Measurements from ENCODE around the gene PRKCE. TPM values are rescaled to one million over a fixed set of nuclear protein-coding genes. Genes with fewer than 3 reads are reported as not detected.

PRKCE gene
- total RNA-seq, 1 experiment from 2014 or later = 14.8 TPM

- Histone ChIP-seq H2AFZ (ENCODE audit: low read depth, low read length, poor library complexity, severe bottlenecking) (no peak overlapping the region), H3K9me3 (ENCODE audit: control insufficient read depth in 1 of 2, insufficient read depth in 1 of 2, low read depth in 1 of 2, low read length in 2 of 2) (no peaks in the 10 kb centered on the region), H3K9ac (ENCODE audit: low read length) (no peak overlapping the region), H3K4me1 (ENCODE audit: control insufficient read depth in 1 of 2, insufficient read depth in 2 of 2, low read length in 2 of 2) (peaks cover 9 to 19% of the 10 kb centered on the region in 2 experiments), H3K79me2 (ENCODE audit: insufficient read depth, low read length) (no peaks in the 10 kb centered on the region), H3K27ac (ENCODE audit: low read depth, low read length) (no peak overlapping the region), H3K36me3 (ENCODE audit: control insufficient read depth in 1 of 2, insufficient read depth in 2 of 2, low read length in 2 of 2) (no peaks in the 10 kb centered on the region), H3K4me3 (replicated peaks in 1 of 2; ENCODE audit: low read depth in 1 of 2, low read length in 2 of 2) (no peak overlapping the region), H3K4me2 (ENCODE audit: low read length) (no peak overlapping the region), H4K20me1 (ENCODE audit: insufficient read depth) (no peaks in the 10 kb centered on the region), H3K9me2 (ENCODE audit: insufficient read depth) (no peaks in the 10 kb centered on the region), H3K27me3 (ENCODE audit: insufficient read depth, low read length) (no peaks in the 10 kb centered on the region)
- no peak for TF ChIP-seq CBX3 (IDR thresholded peaks at IDR 0.05; ENCODE audit: low read depth)
- no peak for TF ChIP-seq SIN3A (IDR thresholded peaks at IDR 0.05; ENCODE audit: low read depth)
- TF ChIP-seq CEBPB (IDR thresholded peaks at IDR 0.05; ENCODE audit: low read depth) = no peak
- no peak for TF ChIP-seq ATF3 (IDR thresholded peaks at IDR 0.05)
- TF ChIP-seq CTCF (IDR thresholded peaks at IDR 0.05 in 2 of 3, conservative IDR thresholded peaks at IDR 0.05 in 1 of 3; ENCODE audit: borderline replicate concordance in 1 of 3, insufficient read depth in 1 of 3, low read depth in 2 of 3, low read length in 2 of 3) = no peak
- TF ChIP-seq TCF7L2 (IDR thresholded peaks at IDR 0.05; ENCODE audit: borderline replicate concordance, extremely low read depth, insufficient read depth, insufficient read length) = no peak
- TF ChIP-seq REST (IDR thresholded peaks at IDR 0.05; ENCODE audit: low read depth) = no peak
- no peak for TF ChIP-seq JUND (IDR thresholded peaks at IDR 0.05)
- TF ChIP-seq EZH2 (IDR thresholded peaks at IDR 0.05) = no peak
- TF ChIP-seq ELF1 (IDR thresholded peaks at IDR 0.05; ENCODE audit: borderline replicate concordance, low read depth) = no peak
- TF ChIP-seq SP1 (IDR thresholded peaks at IDR 0.05; ENCODE audit: low read depth) = no peak
- intact Hi-C loops (cut with micrococcal nuclease) = no loop called here
- DNase-seq (ENCODE audit: low read depth, low spot score) (no peak), ATAC-seq (no peak)
- ChIA-PET RAD21 (ENCODE audit: low non-redundant PET in 1 of 2, low total read pairs in 2 of 2, uncharacterized antibody in 2 of 2, unreplicated experiment in 2 of 2) (no interaction called here), CTCF (no interaction called here), POLR2A (no interaction called here)
- BruUV-seq (replicated peaks) = no TSS peak
Measured at GRCh38 chr2:46160326-46160725, 508.9 kb downstream of the PRKCE start.
